Liver (tissue), 9 donors: ENCODE measurements around the gene HNRNPUL2. TPM values are rescaled to one million over a fixed set of nuclear protein-coding genes. Genes with fewer than 3 reads are reported as not detected.

Experiments
- DNase-seq: peaks from one replicate; pipeline ENCODE4 v3.0.0-alpha.2; 2017; ENCODE audit warnings: low spot score
- H3K27ac ChIP-seq, 2 donors: one replicate each; pipeline ENCODE4 v1.7.0; 2013; ENCODE audit warnings: inconsistent platforms in 2 of 2, low read length in 2 of 2, control low read depth in 1 of 2, low read depth in 1 of 2, mild to moderate bottlenecking in 1 of 2
- H3K27me3 ChIP-seq, 4 donors: one replicate each; pipeline versions ENCODE4 v1.6.1 to v1.7.0; 2013; ENCODE audit warnings: low read length in 3 of 4, inconsistent platforms in 1 of 4, mild to moderate bottlenecking in 1 of 4, moderate library complexity in 1 of 4; ENCODE audit not compliant: control insufficient read depth in 4 of 4, insufficient read depth in 4 of 4
- H3K36me3 ChIP-seq, 4 donors: one replicate each; pipeline versions ENCODE4 v1.6.1 to v1.7.0; 2013; ENCODE audit warnings: low read length in 3 of 4, mild to moderate bottlenecking in 3 of 4, low read depth in 1 of 4, moderate library complexity in 1 of 4; ENCODE audit not compliant: control insufficient read depth in 4 of 4, insufficient read depth in 3 of 4
- H3K4me1 ChIP-seq, 4 donors: one replicate each; pipeline versions ENCODE4 v1.6.1 to v1.7.0; 2013; ENCODE audit warnings: low read length in 3 of 4, mild to moderate bottlenecking in 3 of 4, moderate library complexity in 1 of 4; ENCODE audit not compliant: control insufficient read depth in 4 of 4, insufficient read depth in 4 of 4
- H3K4me3 ChIP-seq, 3 donors: one replicate each; pipeline versions ENCODE4 v1.6.1 to v1.7.0; 2013; ENCODE audit warnings: low read length in 3 of 3, control low read depth in 1 of 3, low read depth in 1 of 3, mild to moderate bottlenecking in 1 of 3
- H3K9ac ChIP-seq, 2 donors: one replicate each; pipeline ENCODE4 v1.7.0; 2013; ENCODE audit warnings: low read length in 2 of 2, mild to moderate bottlenecking in 2 of 2, moderate library complexity in 2 of 2, control low read depth in 1 of 2, low read depth in 1 of 2
- H3K9me3 ChIP-seq, 4 donors: one replicate each; pipeline versions ENCODE4 v1.6.1 to v1.7.0; 2013; ENCODE audit warnings: low read length in 3 of 4; ENCODE audit not compliant: control insufficient read depth in 4 of 4
- FOXA1 ChIP-seq: IDR thresholded peaks from 2 replicates; pipeline ENCODE4 v1.6.1; 2016; ENCODE audit warnings: antibody characterized with exemption
- GABPA ChIP-seq, 2 donors: IDR thresholded peaks in 1 of 2; conservative IDR thresholded peaks in 1 of 2; 2 replicates each; pipeline ENCODE4 v1.6.1; 2016; ENCODE audit warnings: antibody characterized with exemption in 2 of 2, mild to moderate bottlenecking in 1 of 2, moderate library complexity in 1 of 2
- HNF4A ChIP-seq, 2 donors: conservative IDR thresholded peaks; 2 replicates each; pipeline ENCODE4 v1.6.1; 2016; ENCODE audit warnings: antibody characterized with exemption in 2 of 2, mild to moderate bottlenecking in 2 of 2
- HNF4G ChIP-seq: IDR thresholded peaks from 2 replicates; pipeline ENCODE4 v1.6.1; 2016; ENCODE audit warnings: antibody characterized with exemption
- NR2F2 ChIP-seq: IDR thresholded peaks from 2 replicates; pipeline ENCODE4 v1.6.1; 2016; ENCODE audit warnings: antibody characterized with exemption
- RAD21 ChIP-seq, 2 donors: IDR thresholded peaks; 2 replicates each; pipeline ENCODE4 v1.6.1; 2016; ENCODE audit warnings: antibody characterized with exemption in 2 of 2, mild to moderate bottlenecking in 2 of 2
- REST ChIP-seq: IDR thresholded peaks from 2 replicates; pipeline ENCODE4 v1.6.1; 2016; ENCODE audit warnings: antibody characterized with exemption, mild to moderate bottlenecking
- SP1 ChIP-seq: IDR thresholded peaks from 2 replicates; pipeline ENCODE4 v1.6.1; 2018; ENCODE audit warnings: antibody characterized with exemption, mild to moderate bottlenecking
- TAF1 ChIP-seq: conservative IDR thresholded peaks from 2 replicates; pipeline ENCODE4 v1.6.1; 2016; ENCODE audit warnings: antibody characterized with exemption, mild to moderate bottlenecking
- YY1 ChIP-seq: IDR thresholded peaks from 2 replicates; pipeline ENCODE4 v1.6.1; 2016; ENCODE audit warnings: antibody characterized with exemption, mild to moderate bottlenecking
- WGBS: extraction: QIAGEN DNeasy Blood & Tissue Kit; methylation state at CpG from one replicate; pipeline ENCODE4 v1.1.7; 2013; 5-methylcytosine and 5-hydroxymethylcytosine counted together
- polyA plus RNA-seq, 2 donors: library from polyadenylated mRNA; stranded (reverse) in 1 of 2; unstranded in 1 of 2; fragments of 200-250 nt in 1 of 2; fragments of >200 nt in 1 of 2; fragmentation: Nextera tagmentation in 1 of 2; extraction: Ambion mirVana in 1 of 2; gene quantifications; one replicate each; pipeline versions ENCODE4 v1.2.1 to v1.2.3, GENCODE V29; 2013 to 2015
- total RNA-seq, 2 donors: library from RNA; depleted of rRNA; stranded (reverse); fragments of >200 nt; gene quantifications; one replicate each; pipeline ENCODE4 v1.2.3, GENCODE V29; 2014
- donor health status: healthy.
- donor health status: healthy.
- donor health status: healthy.
- donor health status: healthy.
- donor health status: healthy.

Gene HNRNPUL2
- total and polyA plus RNA-seq, 4 donors = 1.3 to 17.0 (median 13.0) TPM

- H3K9ac ChIP-seq = peak within 1 kb of the TSS; percentile 37 to 50
These were observed 19.9 kb downstream of the HNRNPUL2 start, which contains the start of the genes BSCL2 and GNG3 for GRCh38 chr11:62707277-62707861. TSS of gene BSCL2 (minus strand) at chr11:62707424. CDS start at chr11:62707195, 229 bp downstream. TSS of gene GNG3 (plus strand) at chr11:62707676. CDS start at chr11:62708296, 620 bp downstream.

GRCh38 chr11:62706850-62707247 lies 20.4 kb downstream of the HNRNPUL2 start:
- no peak for DNase-seq
- no peaks in the 10 kb centered on the region for H3K27me3 ChIP-seq
- peak overlapping the region; percentile 66 to 77 (median 72) for H3K4me3 ChIP-seq
- TF ChIP-seq TAF1 (no peak), YY1 (no peak), HNF4A (conservative IDR thresholded peaks at IDR 0.05) (no peak)
- peak overlapping the region; percentile 79 to 80 for H3K27ac ChIP-seq
- peaks cover 0 to 4% (median 1%) of the 10 kb centered on the region in 4 donors for H3K36me3 ChIP-seq
- no peaks in the 10 kb centered on the region for H3K9me3 ChIP-seq
- WGBS = 82% methylated on average over 8 of the region's 8 CpGs
- peak overlapping the region; percentile 37 to 50 for H3K9ac ChIP-seq
- peaks cover 14 to 44% (median 35%) of the 10 kb centered on the region in 4 donors for H3K4me1 ChIP-seq

More at GRCh38 chr11:62707277-62707861, 19.9 kb downstream of the HNRNPUL2 start, which contains the start of the genes BSCL2 and GNG3:
- 85% methylated on average over 10 of the region's 10 CpGs for WGBS
- Histone ChIP-seq H3K27ac (peak within 1 kb of the TSS; percentile 79 to 80), H3K4me3 (peak within 1 kb of the TSS; percentile 66 to 77 (median 72)), H3K9me3 (no peaks in the 10 kb centered on the region), H3K4me1 (peaks cover 15 to 48% (median 38%) of the 10 kb centered on the region in 4 donors), H3K36me3 (peaks cover 0 to 4% (median 1%) of the 10 kb centered on the region in 4 donors), H3K27me3 (no peaks in the 10 kb centered on the region)
- DNase-seq = peak; percentile 39
- TF ChIP-seq GABPA (IDR thresholded peaks at IDR 0.05 in 1 of 2, conservative IDR thresholded peaks at IDR 0.05 in 1 of 2) = no peak
- no peak for TF ChIP-seq FOXA1
- no peak for TF ChIP-seq TAF1
- no peak for TF ChIP-seq REST
- no peak for TF ChIP-seq SP1

GRCh38 chr11:62705880-62706849 lies 21.1 kb downstream of the HNRNPUL2 start:
- Histone ChIP-seq H3K4me3 (peak overlapping the region; percentile 66 to 85 (median 83)), H3K27ac (peak overlapping the region; percentile 79 to 80), H3K27me3 (no peaks in the 10 kb centered on the region), H3K9ac (peak overlapping the region; percentile 27 to 52), H3K4me1 (peaks cover 12 to 41% (median 34%) of the 10 kb centered on the region in 4 donors), H3K36me3 (peaks cover 0 to 3% (median 1%) of the 10 kb centered on the region in 4 donors), H3K9me3 (no peaks in the 10 kb centered on the region)
- DNase-seq = peak; percentile 98
- TF ChIP-seq GABPA (IDR thresholded peaks at IDR 0.05 in 1 of 2, conservative IDR thresholded peaks at IDR 0.05 in 1 of 2) = peak; percentile 50 to 88
- TF ChIP-seq REST = peak; percentile 12
- TF ChIP-seq RAD21 (IDR thresholded peaks at IDR 0.05) = peak in 1 of 2 donors; percentile 9
- no peak for TF ChIP-seq NR2F2
- peak; percentile 15 for TF ChIP-seq SP1
- peak; percentile 66 for TF ChIP-seq YY1
- TF ChIP-seq HNF4G = no peak
- no peak for TF ChIP-seq HNF4A (conservative IDR thresholded peaks at IDR 0.05)
- TF ChIP-seq FOXA1 = no peak
- WGBS = 5% methylated on average over 73 of the region's 73 CpGs
